HG02973 (cell line): Measurements from ENCODE around the gene N4BP2L2.

Experiments
- ATAC-seq: cut with Tn5 transposase; IDR thresholded peaks from one replicate; pipeline ENCODE4 v1.9.1; 2021; ENCODE audit warnings: moderate library complexity; ENCODE audit not compliant: unreplicated experiment

The N4BP2L2 gene

DNA sequence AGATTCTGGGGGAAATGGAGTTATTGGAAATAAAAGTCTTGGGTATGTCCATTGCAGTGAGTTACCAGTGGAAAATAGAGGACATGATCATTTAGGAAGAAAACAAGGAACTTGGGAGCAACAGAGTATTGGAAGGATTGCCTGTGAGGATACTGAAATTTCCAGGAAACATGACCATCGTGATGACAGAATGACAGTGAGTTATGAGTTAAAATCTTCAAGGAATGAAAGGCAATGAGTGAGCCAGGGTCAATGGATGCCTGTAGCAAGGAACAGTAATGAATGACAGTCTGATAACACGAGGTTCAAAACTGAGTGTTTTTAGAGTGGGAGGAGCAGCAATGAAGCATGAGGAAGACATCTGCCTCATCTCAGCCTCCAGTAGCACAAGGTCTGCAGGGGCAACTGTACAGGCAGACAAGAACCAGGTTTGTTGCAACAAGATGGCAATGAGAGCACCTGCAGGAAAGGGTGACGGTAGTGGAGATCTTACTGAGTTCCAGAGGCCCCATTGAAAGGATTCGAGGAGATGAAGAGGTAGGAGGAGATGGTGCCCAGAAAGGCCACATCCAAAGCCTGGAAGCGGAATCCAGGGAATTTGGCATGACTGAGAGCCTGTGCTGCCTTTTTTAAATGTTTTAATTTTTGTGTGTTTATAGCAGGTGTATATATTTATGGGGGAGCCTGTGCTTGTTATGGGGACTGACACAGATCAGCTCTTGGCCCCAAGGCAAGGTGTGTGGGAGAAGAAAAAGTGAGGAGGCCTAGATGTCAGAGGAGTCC is 154.6 kb downstream of the N4BP2L2 start:
- no peak for ATAC-seq
